BLaER1 treated with 17β-estradiol and CSF1 and Interleukin-3, amounts not matched to agents 10 nM and 100 nM (cell line): ENCODE results near the gene SPATA33.

ENCODE experiments used
- H3K27ac ChIP-seq, 11 experiments: shearing (Covaris generic); formaldehyde crosslinking; 2 replicates each; pipeline ENCODE4 v1.8.1; 2022
- H3K27me3 ChIP-seq, 11 experiments: shearing (Covaris generic); formaldehyde crosslinking; 2 replicates each; pipeline ENCODE4 v1.8.1; 2022
- H3K36me3 ChIP-seq, 11 experiments: shearing (Covaris generic); formaldehyde crosslinking; 2 replicates each; pipeline ENCODE4 v1.8.1; 2022
- H3K4me1 ChIP-seq, 10 experiments: shearing (Covaris generic); formaldehyde crosslinking; 2 replicates each; pipeline ENCODE4 v1.8.1; 2022
- H3K4me2 ChIP-seq, 11 experiments: shearing (Covaris generic); formaldehyde crosslinking; 2 replicates each; pipeline ENCODE4 v1.8.1; 2022
- H3K4me3 ChIP-seq, 10 experiments: shearing (Covaris generic); formaldehyde crosslinking; 2 replicates each; pipeline ENCODE4 v1.8.1; 2022
- H3K9ac ChIP-seq, 11 experiments: shearing (Covaris generic); formaldehyde crosslinking; 2 replicates each; pipeline ENCODE4 v1.8.1; 2022
- H3K9me3 ChIP-seq, 11 experiments: shearing (Covaris generic); formaldehyde crosslinking; replicated peaks in 1 of 11; 2 replicates each; pipeline ENCODE4 v1.8.1; 2022
- H4K20me1 ChIP-seq, 11 experiments: shearing (Covaris generic); formaldehyde crosslinking; 2 replicates each; pipeline ENCODE4 v1.8.1; 2022
- Cebpa-rat ChIP-seq, 11 experiments: shearing (Covaris generic); IDR thresholded peaks; 2 replicates each; pipeline ENCODE4 v1.8.1; 2022

Gene SPATA33

GRCh38 chr16:89636663-89637062, 21.0 kb upstream of the SPATA33 start:
- Histone ChIP-seq H3K36me3 (no peaks in the 10 kb centered on the region; a peak in 2 of 22 replicates), H3K9ac (peak overlapping the region in 4 of 11 experiments; percentile 4 to 47 (median 16); a peak in 4 of 22 replicates), H3K27ac (no peak overlapping the region), H3K4me3 (no peak overlapping the region), H3K9me3 (peaks cover 4 to 20% (median 7%) of the 10 kb centered on the region in 11 experiments; a peak in 17 of 22 replicates), H3K4me1 (peaks cover 17 to 70% (median 58%) of the 10 kb centered on the region in 10 experiments), H3K4me2 (peak overlapping the region; percentile 16 to 92 (median 79); a peak in 21 of 22 replicates), H4K20me1 (peaks cover 0 to 30% (median 5%) of the 10 kb centered on the region in 11 experiments; a peak in 8 of 22 replicates), H3K27me3 (peaks cover 0 to 13% (median 0%) of the 10 kb centered on the region in 11 experiments; a peak in 7 of 22 replicates)
- no peak for TF ChIP-seq Cebpa-rat (IDR thresholded peaks at IDR 0.05)

GRCh38 chr16:89637379-89637778, 20.3 kb upstream of the SPATA33 start:
- Histone ChIP-seq H3K9me3 (peaks cover 4 to 20% (median 7%) of the 10 kb centered on the region in 11 experiments; a peak in 17 of 22 replicates), H3K4me1 (peaks cover 17 to 77% (median 64%) of the 10 kb centered on the region in 10 experiments), H4K20me1 (peaks cover 0 to 30% (median 5%) of the 10 kb centered on the region in 11 experiments; a peak in 9 of 22 replicates), H3K4me3 (no peak overlapping the region), H3K4me2 (peak overlapping the region in 8 of 11 experiments; percentile 54 to 92 (median 85); a peak in 16 of 22 replicates), H3K9ac (no peak overlapping the region), H3K36me3 (no peaks in the 10 kb centered on the region; a peak in 2 of 22 replicates), H3K27ac (no peak overlapping the region), H3K27me3 (peaks cover 0 to 13% (median 0%) of the 10 kb centered on the region in 11 experiments; a peak in 7 of 22 replicates)
- no peak for TF ChIP-seq Cebpa-rat (IDR thresholded peaks at IDR 0.05)

GRCh38 chr16:89638455-89638854, 19.2 kb upstream of the SPATA33 start:
- TF ChIP-seq Cebpa-rat (IDR thresholded peaks at IDR 0.05), result no peak
- peaks cover 0 to 41% (median 5%) of the 10 kb centered on the region in 11 experiments; a peak in 10 of 22 replicates for H4K20me1 ChIP-seq
- peaks cover 4 to 20% (median 7%) of the 10 kb centered on the region in 11 experiments; a peak in 17 of 22 replicates for H3K9me3 ChIP-seq
- peak overlapping the region in 4 of 11 experiments; percentile 86 to 92 (median 91); a peak in 5 of 22 replicates for H3K4me2 ChIP-seq
- H3K36me3 ChIP-seq, result peaks cover 0 to under 1% (median 0%) of the 10 kb centered on the region in 11 experiments; a peak in 2 of 22 replicates
- H3K27ac ChIP-seq, result no peak overlapping the region
- peaks cover 17 to 80% (median 61%) of the 10 kb centered on the region in 10 experiments for H3K4me1 ChIP-seq
- no peak overlapping the region for H3K4me3 ChIP-seq
- peaks cover 0 to 13% (median 0%) of the 10 kb centered on the region in 11 experiments; a peak in 7 of 22 replicates for H3K27me3 ChIP-seq
- H3K9ac ChIP-seq, result no peak overlapping the region

- peaks cover 17 to 71% (median 56%) of the 10 kb centered on the region in 10 experiments for H3K4me1 ChIP-seq
- no peak overlapping the region for H3K27ac ChIP-seq
- peaks cover 0 to 50% (median 8%) of the 10 kb centered on the region in 11 experiments; a peak in 13 of 22 replicates for H4K20me1 ChIP-seq
- peaks cover 0 to 10% (median 6%) of the 10 kb centered on the region in 11 experiments; a peak in 15 of 22 replicates for H3K36me3 ChIP-seq
- H3K4me3 ChIP-seq, result no peak overlapping the region
- H3K4me2 ChIP-seq, result peak overlapping the region in 9 of 11 experiments; percentile 79 to 97 (median 85); a peak in 15 of 22 replicates
- peaks cover 0 to 13% (median 0%) of the 10 kb centered on the region in 11 experiments; a peak in 5 of 22 replicates for H3K27me3 ChIP-seq
- H3K9me3 ChIP-seq, result peaks cover 3 to 12% (median 5%) of the 10 kb centered on the region in 11 experiments; a peak in 17 of 22 replicates
- peak overlapping the region in 1 of 11 experiments; percentile 62; a peak in 1 of 22 replicates for H3K9ac ChIP-seq
- TF ChIP-seq Cebpa-rat (IDR thresholded peaks at IDR 0.05), result no peak
Observed at GRCh38 chr16:89639385-89639784, 18.3 kb upstream of the SPATA33 start.

GRCh38 chr16:89641458-89642119, 16.0 kb upstream of the SPATA33 start:
- Histone ChIP-seq H3K4me3 (peak overlapping the region in 2 of 10 experiments; percentile 50 to 52; a peak in 2 of 20 replicates), H3K4me1 (peaks cover 12 to 59% (median 45%) of the 10 kb centered on the region in 10 experiments), H3K36me3 (peaks cover 19 to 32% (median 28%) of the 10 kb centered on the region in 11 experiments), H3K4me2 (peak overlapping the region; percentile 79 to 97 (median 85); a peak in 21 of 22 replicates), H3K27ac (no peak overlapping the region), H3K9ac (peak overlapping the region in 3 of 11 experiments; percentile 24 to 70 (median 27); a peak in 3 of 22 replicates), H3K27me3 (peaks cover 0 to 2% (median 0%) of the 10 kb centered on the region in 11 experiments; a peak in 3 of 22 replicates), H4K20me1 (peaks cover 0 to 70% (median 24%) of the 10 kb centered on the region in 11 experiments; a peak in 14 of 22 replicates), H3K9me3 (no peaks in the 10 kb centered on the region)
- TF ChIP-seq Cebpa-rat (IDR thresholded peaks at IDR 0.05), result no peak

GRCh38 chr16:89642574-89642973, 15.1 kb upstream of the SPATA33 start:
- Histone ChIP-seq H3K27ac (no peak overlapping the region), H3K9me3 (no peaks in the 10 kb centered on the region), H4K20me1 (peaks cover 4 to 68% (median 28%) of the 10 kb centered on the region in 11 experiments; a peak in 15 of 22 replicates), H3K36me3 (peaks cover 25 to 40% (median 36%) of the 10 kb centered on the region in 11 experiments), H3K4me1 (peaks cover 10 to 49% (median 35%) of the 10 kb centered on the region in 10 experiments), H3K9ac (peak overlapping the region in 3 of 11 experiments; percentile 15 to 40 (median 31); a peak in 3 of 22 replicates), H3K4me2 (peak overlapping the region in 2 of 11 experiments; percentile 7 to 93; a peak in 4 of 22 replicates), H3K4me3 (no peak overlapping the region), H3K27me3 (no peaks in the 10 kb centered on the region)
- TF ChIP-seq Cebpa-rat (IDR thresholded peaks at IDR 0.05), result no peak

GRCh38 chr16:89643769-89644300, 13.8 kb upstream of the SPATA33 start:
- Histone ChIP-seq H3K27me3 (no peaks in the 10 kb centered on the region), H3K4me2 (no peak overlapping the region), H3K9me3 (no peaks in the 10 kb centered on the region), H3K9ac (no peak overlapping the region), H3K36me3 (peaks cover 30 to 47% (median 42%) of the 10 kb centered on the region in 11 experiments), H3K4me3 (no peak overlapping the region), H3K27ac (no peak overlapping the region), H3K4me1 (peaks cover 10 to 41% (median 29%) of the 10 kb centered on the region in 10 experiments), H4K20me1 (peaks cover 3 to 66% (median 28%) of the 10 kb centered on the region in 11 experiments; a peak in 15 of 22 replicates)
- no peak for TF ChIP-seq Cebpa-rat (IDR thresholded peaks at IDR 0.05)

- Histone ChIP-seq H3K36me3 (peaks cover 35 to 54% (median 49%) of the 10 kb centered on the region in 11 experiments), H3K9me3 (no peaks in the 10 kb centered on the region), H3K27ac (no peak overlapping the region), H3K4me3 (no peak overlapping the region), H4K20me1 (peaks cover 3 to 76% (median 36%) of the 10 kb centered on the region in 11 experiments; a peak in 17 of 22 replicates), H3K4me1 (peaks cover 7 to 32% (median 22%) of the 10 kb centered on the region in 10 experiments), H3K4me2 (no peak overlapping the region), H3K9ac (peak overlapping the region in 3 of 11 experiments; percentile 13 to 27 (median 18); a peak in 2 of 22 replicates), H3K27me3 (no peaks in the 10 kb centered on the region)
- no peak for TF ChIP-seq Cebpa-rat (IDR thresholded peaks at IDR 0.05)
Observed at GRCh38 chr16:89645122-89645521, 12.5 kb upstream of the SPATA33 start.
